Measurements from ENCODE around the gene KCNT2.

- TF ChIP-seq, protein P1, sequence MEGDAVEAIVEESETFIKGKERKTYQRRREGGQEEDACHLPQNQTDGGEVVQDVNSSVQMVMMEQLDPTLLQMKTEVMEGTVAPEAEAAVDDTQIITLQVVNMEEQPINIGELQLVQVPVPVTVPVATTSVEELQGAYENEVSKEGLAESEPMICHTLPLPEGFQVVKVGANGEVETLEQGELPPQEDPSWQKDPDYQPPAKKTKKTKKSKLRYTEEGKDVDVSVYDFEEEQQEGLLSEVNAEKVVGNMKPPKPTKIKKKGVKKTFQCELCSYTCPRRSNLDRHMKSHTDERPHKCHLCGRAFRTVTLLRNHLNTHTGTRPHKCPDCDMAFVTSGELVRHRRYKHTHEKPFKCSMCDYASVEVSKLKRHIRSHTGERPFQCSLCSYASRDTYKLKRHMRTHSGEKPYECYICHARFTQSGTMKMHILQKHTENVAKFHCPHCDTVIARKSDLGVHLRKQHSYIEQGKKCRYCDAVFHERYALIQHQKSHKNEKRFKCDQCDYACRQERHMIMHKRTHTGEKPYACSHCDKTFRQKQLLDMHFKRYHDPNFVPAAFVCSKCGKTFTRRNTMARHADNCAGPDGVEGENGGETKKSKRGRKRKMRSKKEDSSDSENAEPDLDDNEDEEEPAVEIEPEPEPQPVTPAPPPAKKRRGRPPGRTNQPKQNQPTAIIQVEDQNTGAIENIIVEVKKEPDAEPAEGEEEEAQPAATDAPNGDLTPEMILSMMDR (IDR thresholded peaks at IDR 0.05; ENCODE audit: insufficient read depth, low read depth, low read length) = no peak
- TF ChIP-seq EZH2 (IDR thresholded peaks at IDR 0.05; ENCODE audit: insufficient read depth, low read length) = no peak
Measured at GRCh38 chr1:196401452-196401833, 206.8 kb downstream of the KCNT2 start.
